ENCODE results near the gene NHP2.

Gene NHP2

GRCh38 chr5:178122346-178122745 is 31.3 kb downstream of the NHP2 start:
- DNase-seq (ENCODE audit: low read depth, low spot score) = no peak
- Histone ChIP-seq H3K4me1 (ENCODE audit: insufficient read depth, insufficient read length) (peaks cover 40% of the 10 kb centered on the region), H3K27me3 (ENCODE audit: insufficient read depth, insufficient read length) (no peaks in the 10 kb centered on the region), H3K9ac (ENCODE audit: insufficient read length, low read depth) (peak overlapping the region; percentile 21), H3K36me3 (ENCODE audit: insufficient read depth, insufficient read length, low read length) (peaks cover 53% of the 10 kb centered on the region), H3K4me3 (ENCODE audit: insufficient read length, low read depth) (no peak overlapping the region), H3K9me3 (ENCODE audit: insufficient read depth, low read length) (no peaks in the 10 kb centered on the region)
- TF ChIP-seq ZNF274 (IDR thresholded peaks at IDR 0.05; ENCODE audit: low read depth, low read length) (no peak), SUZ12 (IDR thresholded peaks at IDR 0.05; ENCODE audit: extremely low read depth, insufficient read depth, insufficient read length) (no peak), YY1 (IDR thresholded peaks at IDR 0.05; ENCODE audit: insufficient read depth, insufficient read length) (no peak)

DNA sequence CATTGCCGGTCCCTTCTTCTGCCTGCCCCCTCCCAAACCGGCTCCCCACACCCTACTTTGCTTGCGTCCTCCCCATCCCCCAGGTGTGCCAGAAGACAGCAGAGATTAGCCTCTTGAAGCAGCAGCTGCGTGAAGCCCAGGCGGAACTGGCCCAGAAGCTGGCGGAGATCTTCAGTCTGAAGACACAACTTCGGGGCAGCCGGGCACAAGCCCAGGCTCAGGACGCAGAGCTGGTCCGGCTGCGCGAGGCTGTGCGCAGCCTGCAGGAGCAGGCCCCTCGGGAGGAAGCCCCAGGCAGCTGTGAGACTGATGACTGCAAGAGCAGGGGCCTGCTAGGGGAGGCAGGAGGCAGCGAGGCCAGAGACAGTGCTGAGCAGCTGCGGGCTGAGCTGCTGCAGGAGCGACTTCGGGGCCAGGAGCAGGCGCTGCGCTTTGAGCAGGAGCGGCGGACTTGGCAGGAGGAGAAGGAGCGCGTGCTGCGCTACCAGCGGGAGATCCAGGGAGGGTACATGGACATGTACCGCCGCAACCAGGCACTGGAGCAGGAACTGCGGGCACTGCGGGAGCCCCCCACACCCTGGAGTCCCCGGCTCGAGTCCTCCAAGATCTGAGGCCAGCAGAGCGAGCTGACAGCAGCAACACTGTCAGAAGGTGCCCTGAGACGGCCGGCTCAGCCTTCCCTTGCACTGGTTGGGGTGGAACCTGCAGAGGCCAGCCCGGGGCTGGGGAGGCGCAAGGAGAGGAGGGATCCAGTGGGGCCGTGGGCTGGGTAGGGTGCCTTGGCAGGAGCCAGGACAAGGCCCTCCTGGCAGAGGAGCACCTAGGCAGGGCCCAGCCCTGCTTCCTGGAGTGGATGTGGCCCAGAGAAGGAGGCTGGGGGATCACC is 32.1 kb downstream of the NHP2 start:
- TF ChIP-seq ZNF274 (IDR thresholded peaks at IDR 0.05; ENCODE audit: low read depth, low read length) (no peak), SUZ12 (IDR thresholded peaks at IDR 0.05; ENCODE audit: extremely low read depth, insufficient read depth, insufficient read length) (no peak), YY1 (IDR thresholded peaks at IDR 0.05; ENCODE audit: insufficient read depth, insufficient read length) (no peak)
- no peak for DNase-seq (ENCODE audit: low read depth, low spot score)
- H3K9ac ChIP-seq (ENCODE audit: insufficient read length, low read depth) = peak overlapping the region; percentile 0
- no peak overlapping the region for H3K4me3 ChIP-seq (ENCODE audit: insufficient read length, low read depth)
- H3K27me3 ChIP-seq (ENCODE audit: insufficient read depth, insufficient read length) = no peaks in the 10 kb centered on the region
- H3K4me1 ChIP-seq (ENCODE audit: insufficient read depth, insufficient read length) = peaks cover 43% of the 10 kb centered on the region
- no peaks in the 10 kb centered on the region for H3K9me3 ChIP-seq (ENCODE audit: insufficient read depth, low read length)
- H3K36me3 ChIP-seq (ENCODE audit: insufficient read depth, insufficient read length, low read length) = peaks cover 53% of the 10 kb centered on the region

DNA sequence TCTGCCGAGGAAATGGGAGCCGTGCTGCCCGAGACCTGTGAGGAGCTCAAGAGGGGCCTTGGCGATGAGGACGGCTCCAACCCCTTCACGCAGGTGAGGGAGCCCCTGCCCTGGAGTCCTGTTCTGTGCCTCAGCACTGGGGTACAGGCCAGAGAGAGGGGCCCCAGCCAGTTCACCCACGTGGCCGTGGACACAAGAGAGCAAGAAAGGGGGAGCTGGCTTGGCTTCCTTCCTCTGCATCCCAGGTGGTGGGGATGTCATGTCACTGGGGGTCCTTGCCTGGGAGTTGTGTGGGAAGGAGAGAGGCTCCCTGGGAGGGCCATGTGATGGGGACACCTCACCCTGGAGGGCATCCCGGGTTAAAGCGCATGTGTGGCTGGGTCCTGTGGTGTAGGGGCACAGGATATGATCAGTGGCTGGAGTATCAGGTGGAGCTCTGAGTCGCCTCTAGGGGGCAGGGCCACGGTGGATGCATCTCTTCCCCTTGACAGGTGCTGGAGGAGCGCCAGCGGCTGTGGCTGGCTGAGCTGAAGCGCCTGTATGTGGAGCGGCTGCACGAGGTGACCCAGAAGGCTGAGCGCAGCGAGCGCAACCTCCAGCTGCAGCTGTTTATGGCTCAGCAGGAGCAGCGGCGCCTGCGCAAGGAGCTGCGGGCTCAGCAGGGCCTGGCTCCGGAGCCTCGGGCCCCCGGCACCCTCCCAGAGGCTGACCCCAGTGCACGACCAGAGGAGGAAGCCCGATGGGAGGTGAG is 32.9 kb downstream of the NHP2 start:
- Histone ChIP-seq H3K4me3 (ENCODE audit: insufficient read length, low read depth) (no peak overlapping the region), H3K9ac (ENCODE audit: insufficient read length, low read depth) (no peak overlapping the region), H3K9me3 (ENCODE audit: insufficient read depth, low read length) (no peaks in the 10 kb centered on the region), H3K27me3 (ENCODE audit: insufficient read depth, insufficient read length) (no peaks in the 10 kb centered on the region), H3K4me1 (ENCODE audit: insufficient read depth, insufficient read length) (peaks cover 48% of the 10 kb centered on the region), H3K36me3 (ENCODE audit: insufficient read depth, insufficient read length, low read length) (peaks cover 53% of the 10 kb centered on the region)
- TF ChIP-seq YY1 (IDR thresholded peaks at IDR 0.05; ENCODE audit: insufficient read depth, insufficient read length) (no peak), SUZ12 (IDR thresholded peaks at IDR 0.05; ENCODE audit: extremely low read depth, insufficient read depth, insufficient read length) (no peak), ZNF274 (IDR thresholded peaks at IDR 0.05; ENCODE audit: low read depth, low read length) (no peak)
- no peak for DNase-seq (ENCODE audit: low read depth, low spot score)

GRCh38 chr5:178119915-178120606 is 33.6 kb downstream of the NHP2 start:
- peaks cover 43% of the 10 kb centered on the region for H3K4me1 ChIP-seq (ENCODE audit: insufficient read depth, insufficient read length)
- no peaks in the 10 kb centered on the region for H3K27me3 ChIP-seq (ENCODE audit: insufficient read depth, insufficient read length)
- no peak overlapping the region for H3K4me3 ChIP-seq (ENCODE audit: insufficient read length, low read depth)

GRCh38 chr5:178117923-178118701 is 35.6 kb downstream of the NHP2 start:
- TF ChIP-seq YY1 (IDR thresholded peaks at IDR 0.05; ENCODE audit: insufficient read depth, insufficient read length) = no peak
- no peak for TF ChIP-seq ZNF274 (IDR thresholded peaks at IDR 0.05; ENCODE audit: low read depth, low read length)
- TF ChIP-seq SUZ12 (IDR thresholded peaks at IDR 0.05; ENCODE audit: extremely low read depth, insufficient read depth, insufficient read length) = no peak
- Histone ChIP-seq H3K4me1 (ENCODE audit: insufficient read depth, insufficient read length) (peaks cover 32% of the 10 kb centered on the region), H3K36me3 (ENCODE audit: insufficient read depth, insufficient read length, low read length) (peaks cover 36% of the 10 kb centered on the region), H3K4me3 (ENCODE audit: insufficient read length, low read depth) (no peak overlapping the region), H3K9ac (ENCODE audit: insufficient read length, low read depth) (peak overlapping the region; percentile 10), H3K27me3 (ENCODE audit: insufficient read depth, insufficient read length) (no peaks in the 10 kb centered on the region), H3K9me3 (ENCODE audit: insufficient read depth, low read length) (no peaks in the 10 kb centered on the region)
- no peak for DNase-seq (ENCODE audit: low read depth, low spot score)

More at GRCh38 chr5:178119915-178120606, 33.6 kb downstream of the NHP2 start:
- Histone ChIP-seq H3K9ac (ENCODE audit: insufficient read length, low read depth) (no peak overlapping the region), H3K36me3 (ENCODE audit: insufficient read depth, insufficient read length, low read length) (peaks cover 53% of the 10 kb centered on the region), H3K9me3 (ENCODE audit: insufficient read depth, low read length) (no peaks in the 10 kb centered on the region)
- no peak for DNase-seq (ENCODE audit: low read depth, low spot score)
- TF ChIP-seq YY1 (IDR thresholded peaks at IDR 0.05; ENCODE audit: insufficient read depth, insufficient read length) = no peak
- TF ChIP-seq ZNF274 (IDR thresholded peaks at IDR 0.05; ENCODE audit: low read depth, low read length) = no peak
- TF ChIP-seq SUZ12 (IDR thresholded peaks at IDR 0.05; ENCODE audit: extremely low read depth, insufficient read depth, insufficient read length) = no peak

GRCh38 chr5:178116143-178116885 is 37.4 kb downstream of the NHP2 start:
- Histone ChIP-seq H3K36me3 (ENCODE audit: insufficient read depth, insufficient read length, low read length) (peaks cover 18% of the 10 kb centered on the region), H3K9ac (ENCODE audit: insufficient read length, low read depth) (peak overlapping the region; percentile 76), H3K9me3 (ENCODE audit: insufficient read depth, low read length) (no peaks in the 10 kb centered on the region), H3K27me3 (ENCODE audit: insufficient read depth, insufficient read length) (no peaks in the 10 kb centered on the region), H3K4me3 (ENCODE audit: insufficient read length, low read depth) (peak overlapping the region; percentile 82), H3K4me1 (ENCODE audit: insufficient read depth, insufficient read length) (peaks cover 22% of the 10 kb centered on the region)
- TF ChIP-seq ZNF274 (IDR thresholded peaks at IDR 0.05; ENCODE audit: low read depth, low read length) (no peak), YY1 (IDR thresholded peaks at IDR 0.05; ENCODE audit: insufficient read depth, insufficient read length) (no peak), SUZ12 (IDR thresholded peaks at IDR 0.05; ENCODE audit: extremely low read depth, insufficient read depth, insufficient read length) (no peak)
- DNase-seq (ENCODE audit: low read depth, low spot score) = no peak
